ENCODE results near the gene TMEM200A.
A peak's percentile ranks its signal among the peaks of the same experiment; 100 is the strongest.
"Not testable (repeated sequence)": the region's sequence is repeated elsewhere in the genome, so short reads cannot be mapped to it uniquely, and the experiment has no call there.

The TMEM200A gene

GRCh38 chr6:130365166-130366106, at the start of gene TMEM200A:
Gene TMEM200A (plus strand): TSS chr6:130366017. CDS start chr6:130440423, 74,406 bp downstream.
- DNase-seq = peak; percentile 86

- DNase-seq = no peak
These were observed 44.9 kb upstream of the TMEM200A start for GRCh38 chr6:130320908-130321307.

GRCh38 chr6:130322673-130323268, 43.0 kb upstream of the TMEM200A start:
- no peak for DNase-seq

- DNase-seq = no peak
These were observed 41.2 kb upstream of the TMEM200A start for GRCh38 chr6:130324657-130325056.

- DNase-seq = no peak
These were observed 39.3 kb upstream of the TMEM200A start for GRCh38 chr6:130326496-130326895.

- no peak for DNase-seq
These were observed 28.3 kb upstream of the TMEM200A start for GRCh38 chr6:130337534-130337933.

- DNase-seq = not testable (repeated sequence)
These were observed 19.5 kb upstream of the TMEM200A start for GRCh38 chr6:130346324-130346723.

GRCh38 chr6:130354322-130354721, 11.5 kb upstream of the TMEM200A start:
- DNase-seq = no peak

- DNase-seq = no peak
These were observed 10.2 kb upstream of the TMEM200A start for GRCh38 chr6:130355572-130355971.

- DNase-seq = no peak
These were observed 8.4 kb upstream of the TMEM200A start for GRCh38 chr6:130357436-130357835.

- no peak for DNase-seq
These were observed 6.1 kb upstream of the TMEM200A start for GRCh38 chr6:130359736-130360135.

- DNase-seq = no peak
These were observed 3.7 kb upstream of the TMEM200A start for GRCh38 chr6:130362128-130362527.

GRCh38 chr6:130364224-130364780, 1.5 kb upstream of the TMEM200A start:
- no peak for DNase-seq

GRCh38 chr6:130366107-130367005, 539 bp downstream of the TMEM200A start:
- DNase-seq = peak; percentile 68

- DNase-seq = no peak
These were observed 1.9 kb downstream of the TMEM200A start for GRCh38 chr6:130367767-130368166.

GRCh38 chr6:130368576-130368975, 2.8 kb downstream of the TMEM200A start:
- DNase-seq = no peak

GRCh38 chr6:130369831-130370230, 4.0 kb downstream of the TMEM200A start:
- DNase-seq = no peak

- DNase-seq = no peak
These were observed 6.2 kb downstream of the TMEM200A start for GRCh38 chr6:130371921-130372420.

GRCh38 chr6:130372786-130373185, 7.0 kb downstream of the TMEM200A start:
- DNase-seq = no peak

GRCh38 chr6:130373992-130374391, 8.2 kb downstream of the TMEM200A start:
- no peak for DNase-seq

- no peak for DNase-seq
These were observed 11.1 kb downstream of the TMEM200A start for GRCh38 chr6:130376936-130377335.

- no peak for DNase-seq
These were observed 11.6 kb downstream of the TMEM200A start for GRCh38 chr6:130377371-130377770.

- no peak for DNase-seq
These were observed 12.1 kb downstream of the TMEM200A start for GRCh38 chr6:130377915-130378314.
